HG03064 (cell line): ENCODE data around the gene TPCN2.

Experiments
- ATAC-seq: cut with Tn5 transposase; IDR thresholded peaks from one replicate; pipeline ENCODE4 v1.9.1; 2021; ENCODE audit warnings: low read depth; ENCODE audit not compliant: unreplicated experiment

TPCN2 gene

DNA sequence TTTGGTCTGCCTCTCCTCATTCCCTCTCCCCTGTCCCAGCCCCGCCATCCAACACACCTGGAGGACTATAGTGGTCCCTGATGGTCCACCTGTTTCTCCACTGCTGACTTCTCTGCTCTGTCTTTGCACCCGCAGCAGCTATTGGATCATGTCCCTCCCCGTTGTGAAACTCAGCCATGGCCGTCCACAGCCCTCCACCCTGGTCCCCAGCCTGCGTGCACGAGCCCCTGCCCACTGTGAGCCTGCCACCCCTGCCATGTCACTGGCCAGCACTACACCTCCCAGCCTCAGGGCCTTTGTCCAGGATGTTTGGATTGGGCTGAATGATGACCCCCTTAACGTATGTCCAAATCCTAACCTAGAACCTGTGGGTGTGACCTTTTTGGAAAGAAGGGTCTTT is 59.3 kb downstream of the TPCN2 start:
- no peak for ATAC-seq

DNA sequence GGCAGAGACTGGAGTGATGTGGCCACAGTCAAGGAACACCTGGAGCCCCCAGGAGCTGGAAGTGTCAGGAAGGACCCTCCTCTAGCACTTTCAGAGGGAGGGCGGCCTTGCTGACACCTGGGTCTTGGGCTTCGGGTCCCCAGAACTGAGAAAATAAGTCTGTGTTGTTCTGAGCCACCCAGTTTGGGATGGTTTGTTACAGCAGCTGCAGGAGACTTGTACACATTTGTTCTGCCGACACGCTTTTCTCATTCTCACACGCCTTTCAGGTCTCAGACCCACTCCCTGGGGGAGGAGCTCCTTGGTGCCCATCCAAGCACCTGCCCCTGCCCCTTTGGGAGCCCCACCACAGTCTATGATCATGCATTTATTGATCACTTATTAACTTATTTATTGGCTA is 59.8 kb downstream of the TPCN2 start:
- no peak for ATAC-seq

GRCh38 chr11:69109101-69109500 is 60.4 kb downstream of the TPCN2 start:
- no peak for ATAC-seq

DNA sequence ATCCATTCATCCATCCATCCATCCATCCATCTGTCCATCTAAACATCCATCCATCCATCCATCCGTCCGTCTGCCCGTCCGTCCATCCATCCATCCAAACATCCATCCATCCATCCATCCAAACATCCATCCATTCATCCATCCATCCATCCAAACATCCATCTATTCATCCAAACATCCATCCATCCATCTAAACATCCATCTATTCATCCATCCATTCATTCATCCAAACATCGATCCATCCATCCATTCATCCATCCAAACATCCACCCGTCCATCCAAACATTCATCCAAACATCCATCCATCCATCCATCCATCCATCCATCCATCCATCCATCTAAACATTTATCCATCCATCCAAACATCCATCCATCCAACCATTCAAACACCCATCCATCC is 61.7 kb downstream of the TPCN2 start:
- ATAC-seq = no peak

DNA sequence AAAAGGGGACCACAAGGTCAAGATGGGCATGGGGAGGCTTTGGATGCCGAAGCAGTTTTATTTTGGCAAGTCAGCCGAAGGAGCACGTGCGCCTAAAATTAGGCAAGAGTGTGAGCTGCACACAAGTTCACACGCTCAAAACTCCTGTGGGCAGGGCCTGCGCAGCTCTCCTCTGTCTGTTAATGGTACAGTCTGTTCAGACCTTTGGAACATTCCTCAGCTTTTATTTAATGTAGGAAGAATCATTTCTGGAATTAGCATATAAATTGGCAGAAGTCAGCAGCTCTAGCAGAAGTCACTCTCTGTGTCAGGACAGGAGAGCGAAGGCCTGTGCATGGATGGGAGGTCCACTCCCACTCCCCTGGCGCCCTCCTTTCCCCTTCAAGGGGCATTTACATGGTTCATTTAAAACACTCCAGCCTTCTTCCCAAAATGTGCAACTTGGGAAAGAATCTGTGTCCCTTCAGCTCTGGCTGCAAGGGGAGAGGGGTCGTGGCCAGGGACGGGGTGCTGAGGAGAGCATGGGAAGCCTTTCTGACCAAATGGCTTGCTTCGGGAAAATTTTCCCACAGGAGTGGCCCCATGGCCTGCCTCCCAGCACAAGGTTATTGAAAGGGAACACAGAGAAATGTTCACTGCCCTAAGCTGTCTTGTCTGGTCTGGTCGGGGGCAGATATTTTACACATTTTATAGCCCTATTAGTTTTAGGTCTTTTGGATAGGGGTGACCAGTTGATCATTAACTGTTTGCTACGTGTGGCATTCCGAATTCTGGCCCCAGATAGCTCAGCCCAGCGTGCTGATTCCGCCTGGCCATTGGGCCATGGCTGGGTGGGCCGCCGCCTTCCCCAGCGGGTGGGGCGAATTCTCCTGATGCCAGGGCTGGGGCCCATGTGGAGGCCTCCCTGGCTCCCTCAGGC is 63.2 kb downstream of the TPCN2 start:
- ATAC-seq = no peak

- no peak for ATAC-seq
Measured at GRCh38 chr11:69113226-69113625, 64.5 kb downstream of the TPCN2 start.

DNA sequence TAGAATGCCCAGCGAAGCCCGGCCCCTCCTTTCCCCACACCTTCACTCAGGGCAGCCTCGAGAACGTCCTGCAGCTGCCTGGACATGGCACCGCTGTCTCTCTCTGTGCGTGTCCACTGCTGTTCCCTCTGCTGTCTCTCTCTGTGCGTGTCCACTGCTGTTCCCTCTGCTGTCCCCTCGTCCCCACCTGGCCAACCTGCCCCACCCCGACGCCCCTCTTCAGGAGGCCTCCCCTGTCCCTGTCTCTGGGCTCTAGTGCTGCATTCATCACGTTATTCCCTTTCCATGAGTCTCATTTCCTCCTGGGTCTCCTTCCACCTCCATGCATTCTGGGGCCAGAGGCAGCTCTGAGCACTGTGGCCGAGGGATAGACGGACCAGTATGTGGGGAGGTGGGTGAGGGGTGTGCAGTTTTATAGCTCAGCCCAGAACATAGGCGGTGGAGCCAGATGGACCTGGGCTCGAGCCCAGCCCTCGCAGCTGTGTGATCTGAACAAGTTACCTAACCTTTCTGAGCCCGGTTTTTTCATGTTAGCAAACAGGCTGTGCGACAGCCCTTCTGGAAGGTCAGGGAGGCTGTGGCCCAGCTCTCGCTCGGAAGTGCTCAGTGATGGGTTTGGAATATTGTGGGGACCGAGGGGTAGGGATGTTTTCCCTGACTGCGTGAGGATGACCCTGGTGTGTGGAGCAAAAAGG is 65.1 kb downstream of the TPCN2 start:
- ATAC-seq = no peak

DNA sequence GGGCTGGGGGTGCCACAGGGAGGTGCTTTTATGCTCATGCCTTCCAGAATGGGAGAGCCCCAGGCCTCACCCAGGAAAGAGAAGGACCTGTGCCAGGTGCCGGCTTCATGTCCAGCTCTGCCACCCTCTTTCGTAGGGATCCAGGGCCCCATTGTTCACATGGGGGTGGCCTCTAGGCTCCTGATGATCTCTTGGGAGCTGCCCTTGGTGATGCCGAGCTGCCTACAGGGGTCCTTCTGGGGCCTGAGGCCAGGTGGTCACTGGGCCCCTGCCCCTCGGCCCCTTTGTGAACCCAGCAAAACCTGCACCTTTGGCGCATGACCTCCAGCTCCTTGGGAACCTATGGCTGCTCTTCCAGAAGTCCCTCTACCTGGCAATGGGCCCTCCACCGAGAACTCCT is 65.6 kb downstream of the TPCN2 start:
- ATAC-seq = no peak

DNA sequence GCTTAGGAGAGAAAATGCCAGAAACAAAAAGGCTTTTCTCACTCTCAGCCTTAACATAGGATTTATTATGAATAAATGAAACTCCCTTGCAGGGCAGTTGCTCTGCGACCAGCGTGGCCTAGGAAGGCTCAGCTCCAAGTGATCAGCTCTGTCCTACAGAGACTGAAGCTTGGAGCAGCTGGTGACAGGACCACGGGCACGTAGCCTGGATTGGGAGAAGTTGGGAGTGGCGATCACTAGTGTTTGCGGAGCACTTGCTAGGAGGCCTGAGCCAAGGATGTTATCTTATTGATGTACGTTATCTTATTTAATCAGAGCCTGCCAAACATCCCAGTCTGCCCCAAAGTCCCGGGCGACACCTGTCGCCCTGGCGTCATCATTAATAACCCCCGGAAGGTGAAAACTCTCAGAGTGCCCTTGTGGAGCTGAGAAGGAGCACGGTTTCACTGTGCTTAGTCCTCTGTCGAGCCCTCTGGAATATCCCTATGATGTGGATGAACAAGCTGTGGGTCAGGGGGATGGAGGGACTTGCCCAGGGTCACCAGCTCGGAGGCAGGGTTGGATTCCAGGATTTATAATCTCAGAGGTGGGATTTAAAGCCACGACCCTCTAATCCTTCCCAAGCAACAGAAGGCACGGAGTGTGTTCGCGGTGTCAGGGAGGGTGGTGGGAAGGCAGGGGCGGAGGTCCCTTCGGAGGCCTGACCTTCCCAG is 66.2 kb downstream of the TPCN2 start:
- no peak for ATAC-seq

DNA sequence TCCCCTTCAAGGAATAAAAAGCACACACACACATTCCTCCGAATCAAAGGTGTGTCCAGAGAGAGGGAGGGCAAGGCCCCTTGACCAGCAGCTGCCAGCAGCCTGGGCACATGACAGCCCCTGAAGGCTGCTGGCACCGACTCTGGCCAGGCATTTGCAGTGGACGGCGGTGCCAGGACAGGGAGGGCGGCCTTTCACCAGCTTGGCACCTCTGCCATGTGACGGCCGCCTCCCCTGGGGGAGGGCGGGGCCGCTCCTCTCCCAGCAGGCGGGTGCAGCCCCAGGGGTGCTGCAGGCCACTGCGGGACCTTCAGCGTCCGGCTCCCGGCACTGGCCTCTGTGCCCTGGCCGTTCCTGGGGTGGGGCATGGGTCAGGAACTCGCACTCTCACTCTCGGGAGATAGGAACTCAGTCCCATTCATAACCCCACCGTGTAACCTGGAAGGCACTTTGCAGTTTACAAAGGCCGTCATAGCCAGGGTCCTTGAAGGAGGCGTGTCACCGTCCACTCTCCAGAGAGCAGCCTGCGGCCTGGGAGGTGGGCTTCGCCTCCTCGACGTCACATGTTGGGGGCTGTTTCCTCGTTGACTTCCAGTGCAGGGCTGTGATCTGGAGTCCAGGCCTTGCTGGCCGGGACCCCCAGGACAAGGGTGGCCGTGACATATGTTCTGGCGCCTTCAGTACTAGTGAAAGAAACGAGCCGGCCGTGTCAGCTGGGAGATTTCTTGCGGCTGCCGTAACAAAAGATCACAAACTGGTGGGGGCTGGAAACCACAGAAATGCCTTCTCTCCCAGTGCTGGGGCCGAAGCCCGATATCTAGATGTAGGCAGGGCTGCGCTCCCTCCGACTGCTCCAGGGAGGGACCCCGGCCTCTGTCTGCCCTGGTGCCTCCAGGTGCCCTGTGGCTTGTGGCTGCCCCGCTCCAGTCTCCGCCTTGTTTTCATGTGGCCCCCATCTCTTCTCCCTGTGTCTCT is 67.1 kb downstream of the TPCN2 start:
- ATAC-seq = no peak

GRCh38 chr11:69116671-69117070 is 67.9 kb downstream of the TPCN2 start:
- no peak for ATAC-seq

DNA sequence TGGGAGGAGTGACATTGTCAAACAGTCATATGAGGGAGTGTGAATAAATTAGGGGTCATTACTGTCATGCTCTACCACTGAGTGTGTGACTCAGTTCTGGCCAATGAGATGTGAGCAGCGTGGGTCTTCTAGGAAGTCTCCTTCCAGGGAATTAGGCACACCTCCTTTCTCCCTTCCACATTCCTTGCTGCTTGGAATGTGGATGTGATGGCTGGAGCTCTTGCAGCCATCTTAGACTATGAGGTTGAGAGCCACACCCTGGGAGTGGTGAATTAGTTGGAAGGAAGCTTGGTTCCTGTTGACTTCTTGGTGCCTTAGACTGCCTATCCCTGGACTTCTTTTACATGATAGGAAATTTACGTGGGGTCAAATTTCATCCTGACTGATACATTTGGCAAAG is 70.5 kb downstream of the TPCN2 start:
- ATAC-seq = no peak

DNA sequence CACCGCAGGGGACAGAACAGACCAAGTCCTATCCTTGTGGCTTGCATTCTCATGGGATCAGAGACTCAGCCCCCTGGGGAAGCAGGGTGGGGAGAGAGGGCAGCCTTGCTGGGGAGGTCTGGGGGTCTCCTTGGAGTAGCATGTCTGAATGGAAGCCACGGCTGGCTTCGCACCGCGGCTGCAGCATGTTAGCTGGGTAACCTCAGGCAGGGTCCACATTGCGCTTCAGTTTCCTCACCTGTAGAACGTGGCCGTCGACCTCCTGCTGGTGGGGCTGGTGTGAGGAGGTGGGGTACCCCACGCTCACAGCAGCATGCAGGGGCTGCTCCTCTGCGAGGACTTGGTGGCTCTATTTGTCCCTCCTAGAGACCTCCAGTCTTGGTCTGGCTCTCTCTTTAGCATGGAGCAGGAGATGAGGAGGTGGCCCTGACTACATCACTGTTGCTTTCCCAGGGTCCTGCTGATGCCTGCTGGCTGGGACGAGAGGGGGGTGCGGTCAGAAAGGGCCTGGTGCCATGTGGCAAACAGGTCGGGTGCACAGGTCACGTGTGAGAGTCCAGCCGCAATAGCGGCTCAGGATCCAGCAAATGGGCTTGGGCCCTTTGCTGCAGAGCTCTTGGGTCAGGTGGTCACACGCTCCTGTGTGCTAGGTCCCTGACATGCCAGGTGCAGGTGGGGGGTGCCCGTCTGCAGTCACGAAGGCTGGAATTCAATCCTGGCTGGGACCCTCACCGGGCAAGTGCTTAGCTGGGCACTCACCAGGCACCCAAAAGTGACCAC is 71.6 kb downstream of the TPCN2 start:
- ATAC-seq = no peak

- no peak for ATAC-seq
Measured at GRCh38 chr11:69121021-69121420, 72.3 kb downstream of the TPCN2 start.

- no peak for ATAC-seq
Measured at GRCh38 chr11:69121621-69122325, 73.0 kb downstream of the TPCN2 start.

GRCh38 chr11:69122326-69122629 is 73.5 kb downstream of the TPCN2 start:
- ATAC-seq = no peak

GRCh38 chr11:69122630-69123431 is 74.1 kb downstream of the TPCN2 start:
- ATAC-seq = no peak
